C4-2B (cell line): ENCODE data around the gene DTNA.

Source experiments
- H3K27ac ChIP-seq: fragments of 450-650 bp; 2 replicates; pipeline ENCODE4 v1.5.1; 2017
- ZFX ChIP-seq: fragments of 450-650 bp; IDR thresholded peaks from 2 replicates; pipeline ENCODE4 v1.6.1; 2017
- TF ChIP-seq, protein P1 (sequence below): fragments of 450-650 bp; conservative IDR thresholded peaks from 2 replicates; pipeline ENCODE4 v1.5.1; 2017; ENCODE audit warnings: mild to moderate bottlenecking

The DTNA gene

DNA sequence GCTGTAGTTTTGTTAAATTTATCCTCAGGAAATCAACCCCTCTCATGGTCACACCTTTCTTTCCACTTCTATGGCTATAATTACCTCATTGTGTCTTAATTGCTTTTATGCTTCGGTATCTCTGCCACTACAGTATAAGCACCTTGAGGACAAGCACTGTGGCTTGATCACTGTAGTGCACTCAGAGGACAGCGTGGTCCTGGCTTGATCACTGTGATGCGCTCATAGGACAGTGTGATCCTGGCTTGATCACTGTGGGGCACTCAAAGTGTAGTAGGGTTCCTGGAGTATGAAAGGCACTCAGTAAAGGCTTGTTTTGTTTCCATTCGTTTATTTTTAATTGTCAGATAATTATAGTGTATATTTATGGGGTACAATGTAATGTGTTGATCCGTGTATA is 44.2 kb downstream of the DTNA start:
- TF ChIP-seq ZFX: no peak
- TF ChIP-seq, protein P1, sequence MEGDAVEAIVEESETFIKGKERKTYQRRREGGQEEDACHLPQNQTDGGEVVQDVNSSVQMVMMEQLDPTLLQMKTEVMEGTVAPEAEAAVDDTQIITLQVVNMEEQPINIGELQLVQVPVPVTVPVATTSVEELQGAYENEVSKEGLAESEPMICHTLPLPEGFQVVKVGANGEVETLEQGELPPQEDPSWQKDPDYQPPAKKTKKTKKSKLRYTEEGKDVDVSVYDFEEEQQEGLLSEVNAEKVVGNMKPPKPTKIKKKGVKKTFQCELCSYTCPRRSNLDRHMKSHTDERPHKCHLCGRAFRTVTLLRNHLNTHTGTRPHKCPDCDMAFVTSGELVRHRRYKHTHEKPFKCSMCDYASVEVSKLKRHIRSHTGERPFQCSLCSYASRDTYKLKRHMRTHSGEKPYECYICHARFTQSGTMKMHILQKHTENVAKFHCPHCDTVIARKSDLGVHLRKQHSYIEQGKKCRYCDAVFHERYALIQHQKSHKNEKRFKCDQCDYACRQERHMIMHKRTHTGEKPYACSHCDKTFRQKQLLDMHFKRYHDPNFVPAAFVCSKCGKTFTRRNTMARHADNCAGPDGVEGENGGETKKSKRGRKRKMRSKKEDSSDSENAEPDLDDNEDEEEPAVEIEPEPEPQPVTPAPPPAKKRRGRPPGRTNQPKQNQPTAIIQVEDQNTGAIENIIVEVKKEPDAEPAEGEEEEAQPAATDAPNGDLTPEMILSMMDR: no peak

DNA sequence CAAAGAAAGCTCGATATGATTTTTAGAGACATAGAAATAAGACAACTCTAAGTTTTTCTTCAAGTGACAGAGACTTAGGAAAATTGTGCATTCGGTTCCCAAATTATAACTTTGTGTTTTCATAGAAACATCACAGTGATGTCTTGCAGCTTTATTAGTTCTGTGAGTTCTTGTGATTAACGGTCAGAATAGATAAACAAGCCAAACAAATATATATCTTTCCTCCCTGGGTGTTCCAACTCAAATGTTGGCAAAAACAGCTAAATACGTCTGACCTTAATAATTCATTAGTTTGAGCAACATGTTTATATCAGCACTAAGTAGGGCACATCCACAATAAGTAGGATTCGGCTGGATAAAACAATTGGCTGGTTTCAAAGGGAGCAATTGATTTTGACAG is 47.6 kb downstream of the DTNA start:
- H3K27ac ChIP-seq: no peak overlapping the region
- TF ChIP-seq, protein P1: no peak
- TF ChIP-seq ZFX: no peak

More for the DNA sequence above, 44.2 kb downstream of the DTNA start:
- H3K27ac ChIP-seq: no peak overlapping the region

DNA sequence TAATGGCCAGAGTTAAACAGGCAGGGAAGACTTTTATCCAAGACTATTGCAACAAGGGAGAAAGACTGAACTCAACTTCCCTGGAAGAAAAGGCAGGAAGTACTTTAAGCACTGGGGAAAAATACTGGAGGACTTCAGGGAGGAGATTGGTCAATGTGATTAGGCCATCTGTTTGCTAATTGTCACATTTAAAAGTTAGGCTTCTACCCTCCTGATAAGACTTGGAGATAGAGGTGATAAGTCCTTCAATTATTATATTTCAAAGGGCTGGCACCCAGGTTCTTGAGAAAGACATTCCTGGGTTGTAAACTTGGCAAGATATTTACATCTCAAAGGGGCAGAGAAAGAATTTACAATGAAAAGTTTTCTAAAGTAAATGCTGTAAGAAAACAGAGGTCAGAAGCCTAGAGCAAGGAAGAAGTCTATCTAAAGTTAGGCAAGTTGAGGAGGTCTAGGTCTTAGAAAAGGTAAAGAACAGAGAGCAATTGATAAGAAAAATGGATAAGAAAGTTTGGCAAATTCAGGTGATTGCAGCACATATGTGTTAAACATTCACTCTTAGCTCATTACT is 48.4 kb downstream of the DTNA start:
- no peak overlapping the region for H3K27ac ChIP-seq
- no peak for TF ChIP-seq ZFX
- TF ChIP-seq, protein P1: no peak

DNA sequence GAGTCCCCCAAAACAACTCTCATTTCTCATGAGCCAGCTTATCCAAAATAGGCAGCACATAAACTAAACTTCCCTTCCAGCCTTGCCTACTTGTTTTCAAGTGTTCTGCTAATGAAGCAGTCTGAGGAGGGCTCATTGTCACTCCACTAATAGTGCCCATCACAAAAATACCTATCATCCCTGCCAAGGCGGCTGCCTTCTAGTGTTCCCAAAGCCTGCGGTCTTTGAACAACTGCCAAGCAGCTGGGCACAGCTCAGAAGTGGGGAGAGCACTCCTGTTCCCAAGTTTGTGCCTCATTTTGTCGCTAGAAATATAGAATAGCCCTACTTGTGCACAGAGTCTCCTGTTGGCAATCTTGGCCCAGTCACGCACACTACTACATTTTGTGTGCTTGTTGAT is 50.3 kb downstream of the DTNA start:
- TF ChIP-seq ZFX: no peak
- TF ChIP-seq, protein P1: no peak

DNA sequence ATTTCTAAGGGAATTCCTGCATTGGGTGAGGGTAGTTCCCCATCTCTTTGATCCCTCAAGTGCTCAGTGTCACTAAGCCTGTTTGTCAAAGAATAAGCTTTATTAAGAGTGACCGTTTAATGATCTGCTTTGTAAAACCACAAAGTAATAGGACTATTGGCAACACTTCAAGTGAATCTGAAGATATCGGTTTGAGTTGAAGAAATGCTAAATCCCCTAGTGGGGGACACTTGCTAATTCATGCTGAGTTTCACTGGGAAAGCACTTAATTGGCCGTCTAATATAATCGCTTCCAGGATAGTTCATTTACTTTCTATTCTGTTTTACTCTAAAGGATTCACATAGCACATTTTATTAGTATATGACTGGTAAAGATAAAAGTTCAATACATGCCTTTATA is 54.4 kb downstream of the DTNA start:
- H3K27ac ChIP-seq: no peak overlapping the region
- TF ChIP-seq, protein P1: no peak
- TF ChIP-seq ZFX: no peak

More for the DNA sequence above, 50.3 kb downstream of the DTNA start:
- H3K27ac ChIP-seq: no peak overlapping the region

DNA sequence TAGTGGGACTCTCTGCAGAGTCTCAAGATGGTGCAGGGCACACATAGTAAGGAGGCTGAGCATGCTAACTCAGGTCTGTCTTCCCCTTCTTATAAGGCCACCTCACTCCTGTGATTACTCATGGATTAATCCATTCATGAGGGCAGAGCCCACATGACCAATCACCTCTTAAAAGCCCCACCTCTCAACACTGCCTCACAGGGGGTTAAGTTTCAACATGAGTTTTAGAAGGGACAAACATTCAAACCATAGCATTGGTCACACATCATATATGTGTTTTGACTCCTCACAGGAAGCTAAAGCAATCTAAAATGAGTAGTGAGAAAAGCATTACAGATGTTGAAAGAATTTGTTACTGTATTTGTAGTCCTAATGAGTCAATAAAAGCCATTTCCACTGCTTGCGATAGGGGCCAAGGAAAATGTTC is 57.5 kb downstream of the DTNA start:
- TF ChIP-seq, protein P1: no peak
- H3K27ac ChIP-seq: no peak overlapping the region

DNA sequence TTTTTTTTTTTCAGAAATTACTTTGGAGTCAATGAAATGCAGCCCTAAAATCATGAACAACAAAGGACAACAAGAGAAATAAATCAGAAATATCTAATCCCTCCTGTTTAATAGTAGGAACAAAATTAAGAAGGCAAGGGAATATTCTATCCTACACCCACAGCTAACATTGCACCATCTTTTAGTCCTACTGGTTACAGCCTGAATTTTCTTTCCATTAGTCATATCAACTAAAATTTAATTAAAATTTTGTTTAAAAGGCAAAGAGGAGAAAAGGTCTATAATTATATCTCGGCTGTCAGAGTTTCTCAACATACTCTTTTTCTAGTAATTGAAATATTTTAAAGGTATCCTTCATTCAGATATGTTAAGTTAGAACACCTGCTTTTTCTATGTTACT is 61.9 kb downstream of the DTNA start:
- H3K27ac ChIP-seq: no peak overlapping the region
- TF ChIP-seq, protein P1: no peak
- no peak for TF ChIP-seq ZFX
